ENCODE results near the gene GRB2. TPM values are rescaled to one million over a fixed set of nuclear protein-coding genes. Genes with fewer than 3 reads are reported as not detected.
"Not testable (repeated sequence)": the region's sequence is repeated elsewhere in the genome, so short reads cannot be mapped to it uniquely, and the experiment has no call there.

The GRB2 gene
- total RNA-seq, 1 experiment from 2014 or later, result 133 TPM

DNA sequence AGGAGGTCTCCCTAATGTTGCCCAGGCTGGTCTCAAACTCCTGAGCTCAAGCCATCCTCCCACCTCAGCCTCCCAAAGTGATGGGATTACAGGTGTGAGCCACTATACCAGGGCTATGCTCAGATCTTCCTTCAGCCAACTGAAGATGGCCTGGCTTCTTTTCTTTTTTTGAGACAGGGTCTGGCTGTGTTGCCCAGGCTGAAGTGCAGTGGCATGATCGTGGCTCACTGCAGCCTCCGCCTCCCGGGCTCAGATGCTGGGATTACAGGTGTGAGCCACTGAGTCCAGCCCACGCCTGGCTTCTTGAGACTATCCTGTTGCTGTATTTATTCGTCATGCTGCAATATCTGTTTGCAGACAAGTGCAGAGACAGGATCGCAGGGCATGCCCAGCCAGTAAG is 120.4 kb downstream of the GRB2 start:
- no peak for DNase-seq (ENCODE audit: low read depth)

DNA sequence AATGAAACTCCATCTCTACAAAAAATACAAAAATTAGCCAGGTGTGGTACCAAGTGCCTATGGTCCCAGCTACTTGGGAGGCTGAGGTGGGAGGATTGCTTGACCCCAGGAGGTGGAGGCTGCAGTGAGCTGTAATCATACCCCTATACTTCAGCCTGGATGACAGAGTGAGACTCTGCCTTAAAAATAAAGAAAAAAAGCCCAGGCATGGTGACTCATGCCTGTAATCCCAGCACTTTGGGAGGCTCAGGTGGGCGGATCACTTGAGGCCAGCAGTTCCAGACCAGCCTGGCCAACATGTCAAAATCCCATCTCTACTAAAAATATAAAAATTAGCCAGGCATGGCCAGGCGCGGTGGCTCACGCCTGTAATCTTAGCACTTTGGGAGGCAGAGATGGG is 125.3 kb downstream of the GRB2 start:
- not testable (repeated sequence) for DNase-seq (ENCODE audit: low read depth)

DNA sequence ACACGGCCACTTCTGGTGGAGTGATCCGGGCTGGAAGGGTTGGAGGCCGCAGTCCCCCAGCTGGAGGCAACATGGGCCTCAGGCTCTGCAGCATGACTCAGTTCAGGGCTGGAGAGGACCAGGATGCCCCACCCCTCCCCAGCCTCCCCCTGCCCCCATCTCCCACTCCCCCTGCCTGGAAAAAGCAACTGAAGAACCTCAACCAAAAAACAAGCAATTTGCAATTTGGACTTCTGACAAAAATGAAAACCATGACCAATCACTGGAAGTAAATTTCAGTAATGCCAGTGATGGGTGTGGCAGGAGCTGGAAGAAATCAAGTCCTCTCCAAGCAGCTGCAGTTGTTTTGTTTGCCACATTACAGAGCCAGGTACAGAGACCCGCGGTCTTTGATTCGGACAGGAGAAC is 127.8 kb downstream of the GRB2 start:
- DNase-seq (ENCODE audit: low read depth), result no peak

DNA sequence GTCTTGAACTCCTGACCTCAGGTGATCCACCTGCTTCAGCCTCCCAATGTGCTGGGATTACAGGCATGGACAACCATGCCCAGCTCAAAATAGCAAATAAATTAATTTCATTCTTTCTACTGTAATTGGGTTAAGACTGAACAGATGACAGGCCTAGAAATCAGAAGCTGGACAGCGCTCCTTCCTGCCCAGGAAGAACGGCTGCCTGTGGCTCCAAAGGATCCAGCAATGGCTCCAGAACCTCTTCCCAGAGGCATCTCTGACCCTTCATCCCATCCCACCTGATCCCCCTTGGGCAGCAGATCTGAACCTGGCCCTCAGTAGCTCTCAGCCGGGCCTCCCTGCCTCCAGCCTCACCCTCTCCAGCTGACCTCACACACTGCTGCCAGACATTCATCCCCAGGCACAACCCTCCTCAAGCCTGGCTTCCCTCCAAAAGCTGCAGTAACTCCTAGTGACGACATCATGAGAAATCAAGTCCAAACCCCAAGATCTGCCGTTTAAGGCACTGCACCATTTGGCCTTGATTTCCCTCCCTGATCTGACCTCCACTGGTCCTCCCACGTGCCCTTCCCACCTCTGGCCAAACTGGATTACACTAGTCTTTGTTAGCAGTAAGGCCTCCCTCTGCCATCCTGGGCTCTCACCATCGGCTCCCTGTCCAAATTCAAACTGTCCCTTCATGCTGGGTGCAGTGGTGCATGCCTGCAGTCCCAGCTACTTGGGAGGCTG is 131.3 kb downstream of the GRB2 start:
- peak; percentile 77 for DNase-seq (ENCODE audit: low read depth)

DNA sequence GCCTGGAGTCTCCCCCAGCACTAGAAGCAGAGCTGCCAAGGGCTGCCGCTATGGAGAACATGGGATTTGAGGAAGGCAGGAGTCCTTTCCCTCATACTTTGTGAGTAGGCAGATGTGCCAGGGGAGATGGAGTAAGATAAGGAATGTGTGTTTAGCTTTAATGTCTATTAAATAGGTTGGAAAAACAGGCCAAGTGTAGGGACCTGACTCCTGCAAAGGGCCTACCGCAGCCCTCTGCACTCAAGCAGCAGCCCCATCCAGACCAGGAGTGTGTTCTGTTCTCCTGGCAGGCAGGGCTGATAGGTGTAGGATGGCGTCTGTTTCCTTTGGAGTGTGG is 132.7 kb downstream of the GRB2 start:
- no peak for DNase-seq (ENCODE audit: low read depth)

DNA sequence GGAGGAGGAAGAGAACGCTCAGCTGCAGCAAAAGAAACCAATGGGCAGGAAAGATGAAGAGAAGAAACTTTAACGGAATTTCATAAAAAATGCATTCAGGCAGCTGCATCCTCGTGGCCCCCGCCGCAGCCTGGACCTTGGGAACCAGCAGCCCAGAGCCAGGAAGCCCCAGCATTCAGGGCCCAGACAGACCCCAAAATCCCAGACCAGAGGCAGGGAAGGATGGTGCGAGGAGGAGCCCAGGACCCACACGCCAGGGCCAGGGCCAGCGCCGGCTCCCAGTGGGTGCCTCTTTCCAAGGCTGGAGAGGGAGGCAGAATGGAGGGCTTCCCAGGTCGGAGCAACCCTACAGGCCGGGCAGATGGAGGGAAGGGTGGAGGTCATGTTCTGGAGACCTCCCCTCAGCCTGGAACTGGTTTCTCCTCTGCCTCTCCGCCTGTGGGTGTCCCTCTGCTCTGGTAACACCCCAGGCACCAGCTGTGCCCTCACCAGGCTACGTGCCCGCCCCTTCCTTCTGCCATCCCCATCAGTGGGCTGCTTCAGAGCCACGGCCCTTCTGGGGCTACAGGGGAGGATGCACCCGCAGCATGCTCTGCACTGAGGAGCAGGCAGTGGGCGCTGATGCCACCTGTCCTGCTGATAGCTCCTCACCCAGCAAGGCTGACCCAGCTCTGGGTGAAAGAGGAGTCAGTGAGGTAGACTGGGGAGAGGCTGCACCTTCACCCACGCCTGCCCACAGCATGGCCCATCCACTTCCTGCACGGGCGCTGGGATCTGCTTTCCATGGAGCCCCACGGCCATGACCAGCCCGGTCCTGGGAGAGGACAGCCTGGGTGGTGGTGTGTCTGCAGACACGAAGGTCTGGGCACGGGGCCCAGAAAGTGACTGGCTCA is 133.3 kb downstream of the GRB2 start:
- DNase-seq (ENCODE audit: low read depth), result peak; percentile 21

DNA sequence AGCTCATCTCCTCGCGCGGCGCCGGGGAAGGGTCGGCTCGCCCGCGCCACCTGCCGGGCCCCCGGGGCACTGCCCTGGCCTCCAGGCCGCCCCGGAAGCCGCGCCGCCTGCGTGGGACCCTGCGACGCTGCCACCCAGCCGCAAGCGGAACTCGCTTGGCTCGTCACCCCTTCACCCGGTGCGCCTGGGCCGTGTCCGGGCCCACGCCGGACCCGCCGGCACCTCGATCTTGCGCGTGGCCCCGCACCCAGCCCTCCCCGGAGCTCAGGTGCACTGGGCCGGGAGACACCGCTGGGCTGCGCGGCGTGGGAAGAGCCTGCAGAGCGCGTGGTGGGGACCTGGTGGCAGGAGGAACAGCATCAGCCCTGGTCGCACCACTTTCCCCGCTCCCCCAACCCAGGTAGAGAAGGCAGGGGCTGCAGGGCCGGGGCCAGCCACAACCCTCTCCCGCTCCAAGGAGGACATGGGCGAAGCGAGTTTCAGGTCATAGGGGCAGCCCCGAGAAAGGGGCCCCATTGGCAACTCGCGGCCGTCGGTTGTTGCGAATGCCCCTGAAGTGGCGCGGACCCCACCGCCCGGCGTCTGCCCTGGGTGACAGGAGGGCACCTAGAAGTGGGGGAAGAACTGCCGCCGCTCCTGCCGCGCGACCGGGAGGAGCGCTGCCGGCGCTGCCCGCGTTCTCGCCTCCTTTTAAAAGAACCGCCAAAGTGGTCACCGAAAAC is 134.1 kb downstream of the GRB2 start:
- peak; percentile 88 for DNase-seq (ENCODE audit: low read depth)

DNA sequence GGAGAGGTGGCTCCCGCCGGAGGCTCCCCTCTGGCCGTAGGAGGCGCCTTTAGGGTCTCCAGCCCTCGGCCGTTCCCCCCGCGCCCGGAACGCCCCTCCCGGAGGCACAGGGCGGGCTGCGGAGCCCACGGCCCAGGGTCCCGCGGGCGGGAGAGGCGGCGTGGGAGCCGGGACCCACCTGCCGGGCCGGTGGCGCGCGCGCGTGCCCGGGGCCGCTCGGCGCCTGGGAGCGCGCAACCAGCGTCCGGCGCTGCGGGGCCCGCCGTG is 134.6 kb downstream of the GRB2 start, which contains the start of gene MIF4GD:
MIF4GD (minus strand) TSS at position 266 of the 267 bp plus-strand sequence. CDS start 1,036 bp downstream, outside the sequence.
- no peak for DNase-seq (ENCODE audit: low read depth)

DNA sequence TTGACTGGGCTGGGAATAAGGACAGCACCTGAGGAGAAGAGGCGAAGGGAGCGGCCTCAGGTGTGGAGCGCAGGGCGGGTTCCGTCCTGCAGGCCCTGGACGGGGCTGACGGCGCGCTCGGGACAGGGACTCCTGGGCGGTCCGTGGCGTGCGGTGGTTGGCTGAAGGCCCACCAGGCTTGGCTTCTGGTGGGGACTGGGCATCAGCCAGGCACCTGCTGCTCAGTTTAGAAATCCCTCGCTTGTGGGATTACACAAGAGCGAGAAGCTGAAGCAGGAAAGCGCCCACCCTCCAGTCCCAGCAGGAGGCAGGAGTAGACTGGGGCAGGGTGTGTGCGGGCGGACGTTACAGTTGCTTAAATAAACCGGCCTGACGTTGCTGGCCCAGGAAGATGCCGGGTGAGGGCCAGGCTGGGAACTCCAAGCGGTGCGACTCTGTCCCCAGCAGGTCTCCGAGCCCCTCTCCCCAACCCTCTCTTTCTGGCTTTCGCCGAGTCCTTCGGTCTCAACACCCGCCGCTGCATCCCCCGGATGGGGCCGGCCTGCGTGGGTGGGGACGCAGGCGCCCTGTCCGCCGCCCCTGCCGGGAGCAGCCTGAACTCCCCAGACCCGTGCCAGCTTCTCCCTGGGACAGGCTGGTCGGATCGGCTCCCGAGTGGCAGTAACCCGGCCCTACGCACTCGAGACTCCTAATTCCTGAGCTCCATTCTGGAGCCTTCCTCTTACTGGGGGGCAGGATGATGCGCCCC is 135.1 kb downstream of the GRB2 start:
- peak; percentile 82 for DNase-seq (ENCODE audit: low read depth)

DNA sequence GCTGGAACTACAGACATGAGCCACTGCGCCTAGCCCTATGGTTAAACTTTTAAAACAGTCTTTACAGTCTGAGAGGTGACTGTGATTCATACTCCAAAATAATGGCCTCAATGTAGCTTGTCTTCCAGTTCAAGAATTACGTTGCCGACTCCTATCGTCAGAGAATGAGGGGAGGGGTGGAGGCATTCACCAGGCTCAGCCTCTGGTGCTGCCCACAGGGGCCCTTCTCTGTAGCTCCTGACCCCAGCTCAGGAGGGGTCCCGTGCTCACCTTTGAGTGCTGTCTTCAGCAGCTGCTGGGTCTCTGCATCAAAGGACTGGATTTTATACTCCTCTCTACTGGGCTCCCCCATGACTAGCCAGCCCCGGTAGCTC is 135.6 kb downstream of the GRB2 start:
- DNase-seq (ENCODE audit: low read depth), result peak; percentile 19

Other genes with a start within 250 kb of the GRB2 start
- gene SUMO2, start 222.7 kb downstream of the GRB2 start, total RNA-seq (2014; rRNA removed; shearing (Covaris generic)), result 116 and 119 TPM in 2 replicates
- gene NUP85, start 200.0 kb downstream of the GRB2 start, total RNA-seq (2014; rRNA removed; shearing (Covaris generic)), result 40.6 and 48.6 TPM in 2 replicates
- 10.4 and 12.4 TPM in 2 replicates for gene GGA3, start 144.1 kb downstream of the GRB2 start, total RNA-seq (2014; rRNA removed; shearing (Covaris generic))
- gene MRPS7, start 143.8 kb downstream of the GRB2 start, total RNA-seq (2014; rRNA removed; shearing (Covaris generic)), result 90.2 and 92.2 TPM in 2 replicates
- 6.7 and 9.4 TPM in 2 replicates for gene MIF4GD, start 134.4 kb downstream of the GRB2 start, total RNA-seq (2014; rRNA removed; shearing (Covaris generic))
- gene SLC25A19, start 116.2 kb downstream of the GRB2 start, total RNA-seq (2014; rRNA removed; shearing (Covaris generic)), result 19.4 and 30.9 TPM in 2 replicates
- gene TMEM94, start 51.0 kb upstream of the GRB2 start, total RNA-seq (2014; rRNA removed; shearing (Covaris generic)), result 8.5 and 30.5 TPM in 2 replicates
- 3.0 and 6.0 TPM in 2 replicates for gene CASKIN2, start 109.9 kb upstream of the GRB2 start, total RNA-seq (2014; rRNA removed; shearing (Covaris generic))
- 30.0 and 49.1 TPM in 2 replicates for gene TSEN54, start 110.8 kb upstream of the GRB2 start, total RNA-seq (2014; rRNA removed; shearing (Covaris generic))
- gene LLGL2, start 120.0 kb upstream of the GRB2 start, total RNA-seq (2014; rRNA removed; shearing (Covaris generic)), result 8.6 and 13.7 TPM in 2 replicates
- gene MYO15B, start 182.1 kb upstream of the GRB2 start, total RNA-seq (2014; rRNA removed; shearing (Covaris generic)), result 0.48 and 0.69 TPM in 2 replicates
- not detected in 2 replicates for gene SMIM5, start 227.8 kb upstream of the GRB2 start, total RNA-seq (2014; rRNA removed; shearing (Covaris generic))

Measured in Daoy (cell line).